Activated CD8-positive, alpha-beta T cell treated with anti-CD3 and anti-CD28 coated beads, Interleukin-2, amount 10 ng/mL, durations not matched to agents 7 days and 5 days (primary cell): ENCODE measurements around the gene KRTAP9-7. TPM values are rescaled to one million over a fixed set of nuclear protein-coding genes. Genes with fewer than 3 reads are reported as not detected.
"Not testable (repeated sequence)": the region's sequence is repeated elsewhere in the genome, so short reads cannot be mapped to it uniquely, and the experiment has no call there.

Experiments used
- ATAC-seq: fragments of 150-1000 bp; cut with Tn5 transposase; one replicate; pipeline ENCODE4 v1.10.0; 2021; ENCODE audit warnings: moderate library complexity
- CTCF ChIA-PET: fragments of 350-600 bp; sonication (Branson Sonifier 250); formaldehyde crosslinking; loops from one replicate; lab custom pipeline; 2021; ENCODE audit warnings: antibody characterized with exemption; lab: Charles Lee
- POLR2A ChIA-PET: fragments of 350-600 bp; sonication (Branson Sonifier 250); formaldehyde crosslinking; loops from one replicate; lab custom pipeline; 2021; ENCODE audit warnings: antibody characterized with exemption; lab: Charles Lee
- DNase-seq: peaks from one replicate; pipeline ENCODE4 v3.0.0-alpha.2; 2020
- H3K27ac Mint-ChIP-seq: one replicate; pipeline ENCODE4 v1.8.0; 2021; ENCODE audit warnings: mild to moderate bottlenecking, mixed read lengths
- H3K27me3 Mint-ChIP-seq: one replicate; pipeline ENCODE4 v1.8.0; 2021; ENCODE audit warnings: low read depth, mixed read lengths
- H3K36me3 Mint-ChIP-seq: one replicate; pipeline ENCODE4 v1.8.0; 2021; ENCODE audit warnings: low read depth, mixed read lengths
- H3K4me1 Mint-ChIP-seq: one replicate; pipeline ENCODE4 v1.8.0; 2021; ENCODE audit warnings: low read depth, mixed read lengths
- H3K4me3 Mint-ChIP-seq: one replicate; pipeline ENCODE4 v1.8.0; 2021; ENCODE audit warnings: mild to moderate bottlenecking, mixed read lengths
- H3K9me3 Mint-ChIP-seq: one replicate; pipeline ENCODE4 v1.8.0; 2022; ENCODE audit warnings: mixed read lengths; ENCODE audit not compliant: insufficient read depth
- total RNA-seq, 2 experiments: library from RNA; stranded (reverse); gene quantifications; one replicate each; pipeline ENCODE4 v1.2.3, GENCODE V29; 2021

KRTAP9-7 gene, protein sequence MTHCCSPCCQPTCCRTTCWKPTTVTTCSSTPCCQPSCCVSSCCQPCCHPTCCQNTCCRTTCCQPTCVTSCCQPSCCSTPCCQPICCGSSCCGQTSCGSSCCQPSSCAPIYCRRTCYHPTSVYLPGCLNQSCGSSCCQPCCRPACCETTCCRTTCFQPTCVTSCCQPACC
- not detected for total RNA-seq

DNA sequence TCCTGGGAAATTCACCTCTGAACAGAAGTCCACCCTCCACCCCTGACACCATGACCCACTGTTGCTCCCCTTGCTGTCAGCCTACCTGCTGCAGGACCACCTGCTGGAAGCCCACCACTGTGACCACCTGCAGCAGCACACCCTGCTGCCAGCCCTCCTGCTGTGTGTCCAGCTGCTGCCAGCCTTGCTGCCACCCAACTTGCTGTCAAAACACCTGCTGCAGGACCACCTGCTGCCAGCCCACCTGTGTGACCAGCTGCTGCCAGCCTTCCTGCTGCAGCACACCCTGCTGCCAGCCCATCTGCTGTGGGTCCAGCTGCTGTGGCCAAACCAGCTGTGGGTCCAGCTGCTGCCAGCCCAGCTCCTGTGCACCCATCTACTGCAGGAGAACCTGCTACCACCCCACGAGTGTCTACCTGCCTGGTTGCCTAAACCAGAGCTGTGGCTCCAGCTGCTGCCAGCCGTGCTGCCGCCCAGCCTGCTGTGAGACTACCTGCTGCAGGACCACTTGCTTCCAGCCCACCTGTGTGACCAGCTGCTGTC, at the start of gene KRTAP9-7:
KRTAP9-7 (plus strand) TSS at position 51 of the 543 bp plus-strand sequence; CDS start at position 51, 0 bp downstream.
- H3K27ac Mint-ChIP-seq, H3K36me3 Mint-ChIP-seq, ATAC-seq, H3K27me3 Mint-ChIP-seq, H3K4me3 Mint-ChIP-seq, POLR2A ChIA-PET, H3K4me1 Mint-ChIP-seq, H3K9me3 Mint-ChIP-seq, DNase-seq: not testable (repeated sequence)
- CTCF ChIA-PET: interaction anchor here (0.9 kb wide), 1 partner anchor 12 kb away, joined by 4 read pairs; no protein-coding TSS in a partner anchor

DNA sequence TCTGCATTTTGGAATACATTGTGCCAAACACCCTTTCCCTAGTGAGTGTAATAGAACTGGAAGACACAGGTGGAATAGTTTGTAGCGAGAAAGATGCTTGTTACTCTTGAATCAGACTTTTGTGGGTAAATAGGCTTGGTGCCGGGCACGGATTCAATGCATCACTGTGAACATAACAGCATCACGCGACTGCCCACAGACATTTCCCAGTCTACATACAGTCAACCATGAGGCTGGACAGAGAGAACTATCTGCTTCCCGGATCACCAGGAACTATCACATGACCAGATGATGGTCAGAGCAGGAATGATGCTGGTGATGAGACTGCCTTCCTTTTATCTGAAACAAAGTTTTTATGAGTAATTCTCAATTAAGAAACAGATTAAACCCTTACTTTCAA, 49.4 kb upstream of the KRTAP9-7 start:
- DNase-seq (no peak), ATAC-seq (no peak)
- Mint-ChIP-seq H3K27me3 (peaks cover 2% of the 10 kb centered on the region), H3K4me3 (no peak overlapping the region), H3K36me3 (no peaks in the 10 kb centered on the region), H3K27ac (no peak overlapping the region), H3K4me1 (no peaks in the 10 kb centered on the region), H3K9me3 (no peaks in the 10 kb centered on the region)
- CTCF ChIA-PET: no interaction called here
- POLR2A ChIA-PET: no interaction called here

DNA sequence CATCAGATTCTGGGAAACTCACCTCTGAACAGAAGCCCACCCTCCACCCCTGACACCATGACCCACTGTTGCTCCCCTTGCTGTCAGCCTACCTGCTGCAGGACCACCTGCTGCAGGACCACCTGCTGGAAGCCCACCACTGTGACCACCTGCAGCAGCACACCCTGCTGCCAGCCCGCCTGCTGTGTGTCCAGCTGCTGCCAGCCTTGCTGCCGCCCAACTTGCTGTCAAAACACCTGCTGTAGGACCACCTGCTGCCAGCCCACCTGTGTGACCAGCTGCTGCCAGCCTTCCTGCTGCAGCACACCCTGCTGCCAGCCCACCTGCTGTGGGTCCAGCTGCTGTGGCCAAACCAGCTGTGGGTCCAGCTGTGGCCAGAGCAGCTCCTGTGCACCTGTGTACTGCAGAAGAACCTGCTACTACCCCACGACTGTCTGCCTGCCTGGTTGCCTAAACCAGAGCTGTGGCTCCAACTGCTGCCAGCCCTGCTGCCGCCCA, 48.9 kb upstream of the KRTAP9-7 start, which contains the start of gene KRTAP9-2:
KRTAP9-2 (plus strand) TSS at position 51 of the 498 bp plus-strand sequence; CDS start at position 58, 7 bp downstream.
- H3K36me3 Mint-ChIP-seq, POLR2A ChIA-PET, H3K9me3 Mint-ChIP-seq, DNase-seq, H3K4me3 Mint-ChIP-seq, ATAC-seq, H3K4me1 Mint-ChIP-seq, H3K27me3 Mint-ChIP-seq, H3K27ac Mint-ChIP-seq, CTCF ChIA-PET: not testable (repeated sequence)

DNA sequence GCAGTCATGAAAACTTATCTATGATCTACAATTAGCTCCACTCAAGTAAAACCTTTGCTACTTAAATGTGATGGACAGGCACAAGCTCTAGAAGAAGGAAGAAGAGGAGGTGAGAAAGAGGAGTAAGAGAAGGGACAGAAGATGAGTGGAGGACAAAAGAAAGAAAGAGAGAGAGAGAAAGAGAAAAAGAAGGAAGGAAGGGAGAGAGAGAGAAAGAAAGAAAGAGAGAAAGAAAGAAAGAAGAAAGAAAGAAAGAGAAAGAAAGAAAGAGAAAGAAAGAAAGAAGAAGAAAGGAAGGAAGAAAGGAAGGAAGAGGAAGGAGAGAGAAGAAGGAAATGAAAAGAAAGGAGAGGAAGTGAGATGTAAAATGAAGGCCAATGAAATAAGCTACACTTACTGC, 45.4 kb upstream of the KRTAP9-7 start:
- POLR2A ChIA-PET: interaction anchor here (0.7 kb wide), 1 partner anchor 459 kb away, joined by 6 read pairs; no protein-coding TSS in a partner anchor
- H3K27ac Mint-ChIP-seq: no peak overlapping the region
- no peak overlapping the region for H3K4me3 Mint-ChIP-seq

DNA sequence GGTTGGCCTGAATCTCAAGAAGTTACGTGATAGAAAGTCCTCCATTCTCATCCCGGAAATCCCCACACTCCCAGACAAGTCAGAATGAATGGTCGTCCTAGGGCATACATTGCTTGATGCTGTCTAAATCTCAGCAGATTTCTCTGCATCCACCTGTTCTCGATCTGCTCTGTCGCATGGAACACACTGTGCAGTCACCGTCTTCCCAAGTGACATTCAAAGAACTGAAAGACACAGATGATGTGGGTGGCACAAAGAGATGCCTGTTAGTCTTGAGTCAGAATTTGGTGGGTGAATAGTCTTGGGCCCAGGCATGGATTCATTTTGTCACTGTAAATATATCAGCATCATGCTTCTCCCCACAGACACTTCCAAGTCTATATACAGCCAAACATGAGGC, 43.8 kb upstream of the KRTAP9-7 start:
- Mint-ChIP-seq H3K27me3 (peaks cover 9% of the 10 kb centered on the region), H3K4me1 (no peaks in the 10 kb centered on the region), H3K36me3 (no peaks in the 10 kb centered on the region), H3K27ac (no peak overlapping the region), H3K9me3 (no peaks in the 10 kb centered on the region), H3K4me3 (no peak overlapping the region)
- ChIA-PET POLR2A (no interaction called here), CTCF (no interaction called here)
- ATAC-seq (no peak), DNase-seq (no peak)

More for the DNA sequence above, 45.4 kb upstream of the KRTAP9-7 start:
- DNase-seq (no peak), ATAC-seq (no peak)
- Mint-ChIP-seq H3K4me1 (no peaks in the 10 kb centered on the region), H3K27me3 (peaks cover 5% of the 10 kb centered on the region), H3K9me3 (no peaks in the 10 kb centered on the region), H3K36me3 (no peaks in the 10 kb centered on the region)
- CTCF ChIA-PET: no interaction called here

DNA sequence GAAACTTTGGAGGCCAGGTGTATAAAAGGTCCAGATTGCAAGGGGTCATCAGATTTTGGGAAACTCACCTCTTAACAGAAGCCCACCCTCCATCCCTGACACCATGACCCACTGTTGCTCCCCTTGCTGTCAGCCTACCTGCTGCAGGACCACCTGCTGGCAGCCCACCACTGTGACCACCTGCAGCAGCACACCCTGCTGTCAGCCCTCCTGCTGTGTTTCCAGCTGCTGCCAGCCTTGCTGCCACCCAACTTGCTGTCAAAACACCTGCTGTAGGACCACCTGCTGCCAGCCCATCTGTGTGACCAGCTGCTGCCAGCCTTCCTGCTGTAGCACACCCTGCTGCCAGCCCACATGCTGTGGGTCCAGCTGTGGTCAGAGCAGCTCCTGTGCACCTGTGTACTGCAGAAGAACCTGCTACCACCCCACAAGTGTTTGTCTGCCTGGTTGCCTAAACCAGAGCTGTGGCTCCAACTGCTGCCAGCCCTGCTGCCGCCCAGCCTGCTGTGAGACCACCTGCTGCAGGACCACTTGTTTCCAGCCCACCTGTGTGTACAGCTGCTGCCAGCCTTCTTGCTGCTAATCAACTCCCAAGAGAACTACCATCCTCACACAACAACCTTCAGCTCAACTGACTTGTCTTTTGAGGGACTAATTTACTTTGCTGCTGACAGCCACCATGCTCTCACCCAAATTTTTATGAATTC, 42.9 kb upstream of the KRTAP9-7 start, which contains the start of gene KRTAP9-3:
KRTAP9-3 (plus strand) TSS at position 51 of the 707 bp plus-strand sequence; CDS start at position 104, 53 bp downstream.
- H3K27ac Mint-ChIP-seq, DNase-seq, H3K4me1 Mint-ChIP-seq, POLR2A ChIA-PET, H3K4me3 Mint-ChIP-seq, H3K9me3 Mint-ChIP-seq, ATAC-seq, H3K36me3 Mint-ChIP-seq: not testable (repeated sequence)
- CTCF ChIA-PET: interaction anchor here (1.4 kb wide), 1 partner anchor 90 kb away, joined by 3 read pairs; no protein-coding TSS in a partner anchor
- peaks cover 12% of the 10 kb centered on the region for H3K27me3 Mint-ChIP-seq

DNA sequence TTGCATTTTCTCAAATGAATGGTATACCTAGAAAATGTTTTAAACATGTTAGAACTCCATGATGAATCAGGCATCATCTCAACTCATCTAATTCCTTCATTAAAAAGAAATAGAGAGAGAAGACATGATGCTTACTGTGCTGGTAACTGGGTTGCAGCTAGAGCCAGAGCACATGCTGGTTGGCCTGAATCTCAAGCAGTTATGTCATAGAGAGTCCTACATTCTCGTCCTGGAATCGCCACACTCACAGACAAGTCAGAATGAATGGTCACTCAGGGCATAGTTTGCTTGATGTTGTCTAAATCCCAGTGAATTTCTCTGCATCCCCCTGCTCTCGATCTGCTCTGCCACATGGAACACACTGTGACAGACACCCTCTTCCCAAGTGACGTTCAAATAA, 38.4 kb upstream of the KRTAP9-7 start:
- DNase-seq, ATAC-seq, POLR2A ChIA-PET, H3K4me3 Mint-ChIP-seq, H3K9me3 Mint-ChIP-seq, CTCF ChIA-PET, H3K36me3 Mint-ChIP-seq, H3K27ac Mint-ChIP-seq, H3K4me1 Mint-ChIP-seq: not testable (repeated sequence)
- peaks cover 10% of the 10 kb centered on the region for H3K27me3 Mint-ChIP-seq

DNA sequence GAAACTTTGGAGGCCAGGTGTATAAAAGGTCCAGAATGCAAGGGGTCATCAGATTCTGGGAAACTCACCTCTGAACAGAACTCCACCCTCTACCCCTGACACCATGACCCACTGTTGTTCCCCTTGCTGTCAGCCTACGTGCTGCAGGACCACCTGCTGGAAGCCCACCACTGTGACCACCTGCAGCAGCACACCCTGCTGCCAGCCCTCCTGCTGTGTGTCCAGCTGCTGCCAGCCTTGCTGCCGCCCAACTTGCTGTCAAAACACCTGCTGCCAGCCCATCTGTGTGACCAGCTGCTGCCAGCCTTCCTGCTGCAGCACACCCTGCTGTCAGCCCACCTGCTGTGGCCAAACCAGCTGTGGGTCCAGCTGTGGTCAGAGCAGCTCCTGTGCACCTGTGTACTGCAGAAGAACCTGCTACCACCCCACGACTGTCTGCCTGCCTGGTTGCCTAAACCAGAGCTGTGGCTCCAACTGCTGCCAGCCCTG, 37.5 kb upstream of the KRTAP9-7 start, which contains the start of gene KRTAP9-8:
KRTAP9-8 (plus strand) TSS at position 51 of the 489 bp plus-strand sequence; CDS start at position 104, 53 bp downstream.
- ATAC-seq, DNase-seq, H3K4me3 Mint-ChIP-seq, POLR2A ChIA-PET, H3K9me3 Mint-ChIP-seq, CTCF ChIA-PET, H3K4me1 Mint-ChIP-seq, H3K36me3 Mint-ChIP-seq, H3K27ac Mint-ChIP-seq: not testable (repeated sequence)
- H3K27me3 Mint-ChIP-seq: peaks cover 15% of the 10 kb centered on the region

DNA sequence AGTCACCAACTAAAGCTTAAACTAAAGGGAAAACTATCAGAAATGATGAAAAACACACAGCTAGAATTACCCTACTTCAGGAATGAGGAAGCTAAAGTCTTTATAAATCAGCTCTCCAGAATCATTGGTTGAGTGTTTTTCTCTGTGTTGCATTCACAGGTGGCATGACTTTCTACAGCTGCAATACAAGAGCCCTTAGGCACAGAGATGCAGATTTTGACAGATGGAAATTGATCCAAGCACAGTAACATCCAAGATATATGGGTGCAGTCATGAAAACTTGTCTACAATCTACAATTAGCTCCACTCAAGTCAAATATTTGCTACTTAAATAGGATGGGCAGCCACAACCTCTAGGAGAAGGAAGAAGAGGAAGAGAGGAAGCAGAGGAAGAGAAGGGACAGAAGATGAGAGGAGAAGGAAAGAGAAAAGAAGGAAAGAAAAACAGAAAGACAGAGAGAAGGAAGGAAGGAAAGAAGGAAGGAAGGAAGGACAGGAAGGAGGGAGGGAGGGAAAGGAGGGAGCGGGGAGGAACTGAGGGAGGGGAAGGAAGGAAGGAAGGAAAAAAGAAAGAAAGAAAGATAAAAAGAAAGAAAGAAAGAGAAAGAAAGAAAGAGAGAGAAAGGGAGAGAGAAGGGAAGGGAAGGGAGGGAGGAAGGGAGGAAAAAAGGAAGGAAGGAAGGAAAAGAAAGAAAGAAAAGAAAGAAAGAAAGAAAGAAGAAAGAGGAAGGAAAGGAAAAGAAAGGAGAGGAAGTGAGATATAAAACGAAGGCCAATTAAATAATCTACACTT, 28.3 kb upstream of the KRTAP9-7 start:
- CTCF ChIA-PET, H3K4me1 Mint-ChIP-seq, H3K4me3 Mint-ChIP-seq, H3K36me3 Mint-ChIP-seq, POLR2A ChIA-PET, DNase-seq, H3K27ac Mint-ChIP-seq, ATAC-seq, H3K9me3 Mint-ChIP-seq: not testable (repeated sequence)
- H3K27me3 Mint-ChIP-seq: peaks cover 13% of the 10 kb centered on the region

DNA sequence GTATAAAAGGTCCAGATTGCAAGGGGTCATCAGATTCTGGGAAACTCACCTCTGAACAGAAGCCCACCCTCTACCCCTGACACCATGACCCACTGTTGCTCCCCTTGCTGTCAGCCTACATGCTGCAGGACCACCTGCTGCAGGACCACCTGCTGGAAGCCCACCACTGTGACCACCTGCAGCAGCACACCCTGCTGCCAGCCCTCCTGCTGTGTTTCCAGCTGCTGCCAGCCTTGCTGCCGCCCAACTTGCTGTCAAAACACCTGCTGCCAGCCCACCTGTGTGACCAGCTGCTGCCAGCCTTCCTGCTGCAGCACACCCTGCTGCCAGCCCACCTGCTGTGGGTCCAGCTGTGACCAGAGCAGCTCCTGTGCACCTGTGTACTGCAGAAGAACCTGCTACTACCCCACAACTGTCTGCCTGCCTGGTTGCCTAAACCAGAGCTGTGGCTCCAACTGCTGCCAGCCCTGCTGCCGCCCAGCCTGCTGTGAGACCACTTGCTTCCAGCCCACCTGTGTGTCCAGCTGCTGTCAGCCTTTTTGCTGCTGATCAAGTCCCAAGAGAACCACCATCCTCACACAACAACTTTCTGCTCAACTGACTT, 25.8 kb upstream of the KRTAP9-7 start, which contains the start of gene KRTAP9-4:
KRTAP9-4 (plus strand) TSS at position 51 of the 604 bp plus-strand sequence; CDS start at position 85, 34 bp downstream.
- H3K4me3 Mint-ChIP-seq, DNase-seq, H3K4me1 Mint-ChIP-seq, H3K27ac Mint-ChIP-seq, ATAC-seq, H3K9me3 Mint-ChIP-seq, POLR2A ChIA-PET, H3K36me3 Mint-ChIP-seq: not testable (repeated sequence)
- CTCF ChIA-PET: interaction anchor here (1.5 kb wide), 1 partner anchor 446 kb away, joined by 3 read pairs; no protein-coding TSS in a partner anchor
- peaks cover 14% of the 10 kb centered on the region for H3K27me3 Mint-ChIP-seq
